ENCODE measurements around the gene YDJC. TPM values are rescaled to one million over a fixed set of nuclear protein-coding genes. Genes with fewer than 3 reads are reported as not detected.

Gene YDJC
- total RNA-seq, 1 donor from 2014 or later = 10.3 TPM

DNA sequence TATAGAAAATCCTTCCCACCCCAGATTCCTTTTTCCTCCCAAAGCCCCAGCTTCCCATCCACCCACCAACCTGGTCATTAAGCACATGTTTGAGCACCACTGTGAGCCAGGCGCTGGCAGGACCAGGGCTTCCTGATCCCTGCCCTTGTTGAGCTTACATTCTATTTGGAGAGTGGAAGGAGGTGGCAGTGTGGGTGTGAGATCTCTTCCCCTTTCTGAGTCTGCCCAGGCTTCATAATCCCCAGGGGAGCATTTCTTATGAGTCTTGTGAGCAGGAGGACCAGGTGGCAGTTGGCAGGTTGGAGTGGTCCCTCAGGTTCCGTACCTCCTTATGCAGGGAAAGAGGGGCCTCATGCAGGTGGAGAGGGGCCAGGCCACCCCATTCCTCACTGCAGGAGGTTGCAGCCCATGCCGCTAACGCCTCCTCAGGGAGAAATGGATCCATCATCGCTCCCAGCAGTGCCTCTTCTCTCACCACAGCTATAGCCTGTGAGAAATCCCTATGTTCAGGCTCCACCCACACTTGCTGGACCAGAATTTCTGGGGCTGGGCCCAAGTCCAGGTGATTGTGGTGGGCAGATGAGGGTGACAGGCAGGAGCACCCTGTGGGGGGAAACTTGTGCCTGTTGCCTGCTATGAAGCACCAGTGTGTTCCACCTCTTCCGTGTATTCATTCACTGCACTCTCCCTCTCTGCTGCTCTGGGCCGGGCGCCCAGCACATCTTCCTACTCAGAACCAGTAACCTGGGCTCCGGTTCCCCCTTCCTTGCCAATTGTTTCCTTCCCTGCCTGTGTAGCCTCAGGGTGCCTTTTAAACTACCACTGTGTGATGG is 38.8 kb downstream of the YDJC start:
- H3K27me3 Mint-ChIP-seq (ENCODE audit: unreplicated experiment) = peaks cover 4% of the 10 kb centered on the region
- DNase-seq = no peak
- TF ChIP-seq, protein P1, sequence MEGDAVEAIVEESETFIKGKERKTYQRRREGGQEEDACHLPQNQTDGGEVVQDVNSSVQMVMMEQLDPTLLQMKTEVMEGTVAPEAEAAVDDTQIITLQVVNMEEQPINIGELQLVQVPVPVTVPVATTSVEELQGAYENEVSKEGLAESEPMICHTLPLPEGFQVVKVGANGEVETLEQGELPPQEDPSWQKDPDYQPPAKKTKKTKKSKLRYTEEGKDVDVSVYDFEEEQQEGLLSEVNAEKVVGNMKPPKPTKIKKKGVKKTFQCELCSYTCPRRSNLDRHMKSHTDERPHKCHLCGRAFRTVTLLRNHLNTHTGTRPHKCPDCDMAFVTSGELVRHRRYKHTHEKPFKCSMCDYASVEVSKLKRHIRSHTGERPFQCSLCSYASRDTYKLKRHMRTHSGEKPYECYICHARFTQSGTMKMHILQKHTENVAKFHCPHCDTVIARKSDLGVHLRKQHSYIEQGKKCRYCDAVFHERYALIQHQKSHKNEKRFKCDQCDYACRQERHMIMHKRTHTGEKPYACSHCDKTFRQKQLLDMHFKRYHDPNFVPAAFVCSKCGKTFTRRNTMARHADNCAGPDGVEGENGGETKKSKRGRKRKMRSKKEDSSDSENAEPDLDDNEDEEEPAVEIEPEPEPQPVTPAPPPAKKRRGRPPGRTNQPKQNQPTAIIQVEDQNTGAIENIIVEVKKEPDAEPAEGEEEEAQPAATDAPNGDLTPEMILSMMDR (IDR thresholded peaks at IDR 0.05; ENCODE audit: partially characterized antibody, unreplicated experiment) = no peak
- H3K9me3 Mint-ChIP-seq (ENCODE audit: unreplicated experiment) = peaks cover 12% of the 10 kb centered on the region
- H3K4me1 Mint-ChIP-seq (ENCODE audit: low read depth, unreplicated experiment) = peaks cover 37% of the 10 kb centered on the region
- H3K4me3 Mint-ChIP-seq (ENCODE audit: unreplicated experiment) = no peak overlapping the region
- peaks cover 6% of the 10 kb centered on the region for H3K36me3 Mint-ChIP-seq (ENCODE audit: unreplicated experiment)
- no peak overlapping the region for H3K27ac Mint-ChIP-seq (ENCODE audit: unreplicated experiment)

DNA sequence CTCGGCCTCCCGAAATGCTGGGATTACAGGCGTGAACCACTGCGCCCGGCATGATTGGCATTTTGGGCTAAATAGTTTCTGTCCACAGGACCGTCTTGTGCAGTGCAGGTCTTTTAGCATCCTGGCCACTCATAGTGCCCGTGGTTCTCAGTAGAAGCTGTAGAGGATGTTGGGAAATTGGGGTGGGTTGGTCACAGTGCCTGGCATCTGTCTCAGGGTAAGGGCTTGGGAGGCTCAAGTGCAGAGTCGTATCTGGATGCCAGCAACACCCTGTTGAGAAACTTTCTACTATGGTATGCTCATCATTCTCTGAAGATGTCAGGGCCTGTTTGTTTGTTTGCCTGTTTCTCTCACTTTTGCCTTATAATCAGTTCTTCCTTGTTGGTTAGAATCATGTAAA is 40.4 kb downstream of the YDJC start:
- TF ChIP-seq, protein P1 (IDR thresholded peaks at IDR 0.05; ENCODE audit: partially characterized antibody, unreplicated experiment) = no peak
- no peak overlapping the region for H3K4me3 Mint-ChIP-seq (ENCODE audit: unreplicated experiment)
- no peak overlapping the region for H3K27ac Mint-ChIP-seq (ENCODE audit: unreplicated experiment)
- H3K4me1 Mint-ChIP-seq (ENCODE audit: low read depth, unreplicated experiment) = peaks cover 34% of the 10 kb centered on the region
- DNase-seq = no peak
- peaks cover 11% of the 10 kb centered on the region for H3K9me3 Mint-ChIP-seq (ENCODE audit: unreplicated experiment)
- H3K27me3 Mint-ChIP-seq (ENCODE audit: unreplicated experiment) = peaks cover 2% of the 10 kb centered on the region
- H3K36me3 Mint-ChIP-seq (ENCODE audit: unreplicated experiment) = peaks cover 5% of the 10 kb centered on the region

DNA sequence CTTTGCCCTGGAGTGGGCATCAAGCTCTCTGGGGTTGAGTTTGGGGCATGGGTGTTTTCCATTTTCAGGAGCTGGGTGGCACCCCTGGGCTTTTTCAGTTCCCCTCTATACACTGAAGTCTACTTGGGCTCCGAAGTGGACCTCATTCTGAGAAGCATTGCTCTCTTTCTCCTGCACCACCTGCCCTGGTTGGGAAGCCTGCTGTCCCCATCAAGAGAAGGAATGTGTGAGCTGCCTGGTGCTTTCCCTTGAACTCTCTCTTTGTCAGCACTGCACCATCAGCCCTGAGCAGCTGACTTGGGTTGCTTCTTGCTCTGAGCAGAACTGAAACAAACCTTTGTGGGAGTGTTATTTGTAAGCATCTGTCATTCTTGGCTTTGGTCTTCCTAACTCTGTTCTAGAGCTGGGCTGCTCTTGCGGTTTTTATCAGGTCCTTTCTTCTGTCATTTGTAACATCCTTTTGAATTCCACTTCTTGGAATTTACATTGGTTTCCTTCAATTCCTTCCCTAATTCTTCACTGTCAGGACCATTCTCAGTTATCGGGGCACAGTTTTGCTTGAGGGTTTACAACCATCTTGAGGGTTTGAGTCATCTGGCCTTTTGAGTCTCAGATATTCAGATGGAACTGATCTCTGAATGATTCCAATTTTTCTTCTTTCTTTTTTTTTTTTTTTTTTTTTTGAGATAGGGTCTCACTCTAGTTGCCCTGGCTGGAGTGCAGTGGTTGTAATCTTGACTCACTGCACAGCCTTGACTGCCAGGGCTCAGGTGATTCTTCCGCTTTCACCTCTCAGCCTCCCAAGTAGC is 41.8 kb downstream of the YDJC start:
- no peaks in the 10 kb centered on the region for H3K36me3 Mint-ChIP-seq (ENCODE audit: unreplicated experiment)
- TF ChIP-seq, protein P1 (IDR thresholded peaks at IDR 0.05; ENCODE audit: partially characterized antibody, unreplicated experiment) = no peak
- H3K27ac Mint-ChIP-seq (ENCODE audit: unreplicated experiment) = peak overlapping the region; percentile 56
- peaks cover 9% of the 10 kb centered on the region for H3K9me3 Mint-ChIP-seq (ENCODE audit: unreplicated experiment)
- H3K27me3 Mint-ChIP-seq (ENCODE audit: unreplicated experiment) = peaks cover 3% of the 10 kb centered on the region
- no peak for DNase-seq
- H3K4me3 Mint-ChIP-seq (ENCODE audit: unreplicated experiment) = peak overlapping the region; percentile 7
- peaks cover 23% of the 10 kb centered on the region for H3K4me1 Mint-ChIP-seq (ENCODE audit: low read depth, unreplicated experiment)

DNA sequence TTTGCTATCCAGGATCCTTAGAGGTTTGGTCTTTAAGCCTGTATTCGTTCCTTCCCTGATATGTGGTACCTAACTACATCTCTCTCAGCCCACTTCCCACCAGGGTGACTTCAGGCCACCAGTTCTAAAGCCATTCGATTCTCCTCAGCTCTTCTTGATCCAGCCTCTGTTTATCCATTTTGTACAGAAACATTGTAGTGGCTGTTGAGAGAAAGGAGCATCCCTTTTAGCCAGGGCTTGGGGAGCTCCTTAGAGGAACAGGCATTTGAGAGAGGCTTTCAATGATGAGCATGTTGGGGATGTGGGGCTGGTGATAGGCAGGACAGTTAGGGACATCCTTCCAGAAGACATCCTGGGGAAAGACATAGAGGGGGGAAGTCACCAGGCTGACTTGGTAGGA is 44.4 kb downstream of the YDJC start:
- Mint-ChIP-seq H3K27me3 (ENCODE audit: unreplicated experiment) (peaks cover 3% of the 10 kb centered on the region), H3K9me3 (ENCODE audit: unreplicated experiment) (peaks cover 6% of the 10 kb centered on the region), H3K36me3 (ENCODE audit: unreplicated experiment) (no peaks in the 10 kb centered on the region), H3K27ac (ENCODE audit: unreplicated experiment) (no peak overlapping the region), H3K4me3 (ENCODE audit: unreplicated experiment) (no peak overlapping the region), H3K4me1 (ENCODE audit: low read depth, unreplicated experiment) (peaks cover 13% of the 10 kb centered on the region)
- DNase-seq = no peak
- TF ChIP-seq, protein P1 (IDR thresholded peaks at IDR 0.05; ENCODE audit: partially characterized antibody, unreplicated experiment) = no peak

Measured in glutamatergic neuron (in vitro differentiated cells).